Epithelial cell of esophagus (primary cell): ENCODE results near the gene ZNF780B.

Experiments
- DNase-seq: peaks from one replicate; pipeline ENCODE4 v3.0.0; 2010; ENCODE audit warnings: low read depth
- H3K4me3 ChIP-seq: 2 replicates; pipeline ENCODE4 v1.5.1; 2011; ENCODE audit warnings: mild to moderate bottlenecking, low read length, control low read depth
- CTCF ChIP-seq: IDR thresholded peaks from 2 replicates; pipeline ENCODE4 v1.5.1; 2011; ENCODE audit warnings: low read depth, mild to moderate bottlenecking, low read length, control low read depth, inconsistent platforms; ENCODE audit not compliant: insufficient read depth; ENCODE audit errors: missing control alignments

Gene ZNF780B

GRCh38 chr19:39983695-39984300, 72.2 kb downstream of the ZNF780B start:
- H3K4me3 ChIP-seq = no peak overlapping the region
- no peak for DNase-seq
- no peak for TF ChIP-seq CTCF

DNA sequence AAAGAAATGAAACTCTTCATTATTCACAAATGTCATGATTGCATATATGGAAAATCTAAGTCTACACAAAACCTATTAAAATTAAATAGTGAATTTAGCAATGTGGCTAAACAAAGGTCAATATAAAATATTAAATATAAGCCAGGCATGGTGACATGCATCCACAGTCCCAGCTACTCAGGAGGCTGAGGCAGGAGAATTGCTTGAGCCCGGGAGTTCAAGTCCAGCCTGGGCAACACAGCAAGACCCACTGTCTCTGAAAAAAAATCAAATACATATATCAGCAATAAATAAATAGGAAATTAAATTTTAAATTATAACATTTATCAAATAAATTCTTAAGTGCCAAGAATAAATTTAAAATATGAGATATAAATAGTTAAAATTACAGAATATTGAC, 73.1 kb downstream of the ZNF780B start:
- H3K4me3 ChIP-seq = no peak overlapping the region
- DNase-seq = no peak
- TF ChIP-seq CTCF = no peak
